HepG2 (cell line): ENCODE measurements around the gene IGIP. TPM values are rescaled to one million over a fixed set of nuclear protein-coding genes. Genes with fewer than 3 reads are reported as not detected.

Source experiments
- ARNTL ChIP-seq: sonication (generic); formaldehyde crosslinking; IDR thresholded peaks from 2 replicates; pipeline ENCODE4 v1.4.0; 2020; ENCODE audit warnings: mild to moderate bottlenecking, missing genetic modification reagents
- ATF4 ChIP-seq, 2 experiments: fragments of 450-650 bp in 1 of 2; sonication (generic) in 1 of 2; formaldehyde crosslinking; IDR thresholded peaks; 2 replicates each; pipeline versions ENCODE4 v1.5.0 to v1.8.0; 2020 to 2022; ENCODE audit warnings: mild to moderate bottlenecking in 1 of 2, missing genetic modification reagents in 1 of 2
- ESRRA ChIP-seq: sonication (generic); formaldehyde crosslinking; IDR thresholded peaks from 2 replicates; pipeline ENCODE4 v1.5.1; 2020; ENCODE audit warnings: mild to moderate bottlenecking, low read depth, missing genetic modification reagents
- HDAC6 ChIP-seq: fragments of 200-600 bp; sonication (generic); IDR thresholded peaks from 2 replicates; pipeline ENCODE4 v1.7.0; 2017; ENCODE audit warnings: mild to moderate bottlenecking, antibody characterized with exemption, low read length, low read depth
- HHEX ChIP-seq: IDR thresholded peaks from 2 replicates; pipeline ENCODE4 v1.6.1; 2016; ENCODE audit warnings: control low read depth
- HINFP ChIP-seq: sonication (generic); formaldehyde crosslinking; IDR thresholded peaks from 2 replicates; pipeline ENCODE4 v1.4.0; 2020; ENCODE audit warnings: low read depth, mild to moderate bottlenecking, missing genetic modification reagents
- HNRNPH1 ChIP-seq: fragments of 200-400 bp; formaldehyde crosslinking; optimal IDR thresholded peaks from 2 replicates; pipeline ENCODE3; 2017; ENCODE audit warnings: mild to moderate bottlenecking, low read depth, low read length
- KDM2A ChIP-seq: sonication (generic); formaldehyde crosslinking; IDR thresholded peaks from 2 replicates; pipeline ENCODE4 v1.4.0; 2020; ENCODE audit warnings: low read depth, missing genetic modification reagents, borderline replicate concordance
- KDM3A ChIP-seq: IDR thresholded peaks from 2 replicates; pipeline ENCODE4 v1.6.1; 2018; ENCODE audit warnings: low read depth, missing compliant biosample characterization
- KDM5B ChIP-seq: sonication (generic); formaldehyde crosslinking; IDR thresholded peaks from 2 replicates; pipeline ENCODE4 v1.4.0; 2020; ENCODE audit warnings: missing genetic modification reagents, mild to moderate bottlenecking, borderline replicate concordance
- NR1H2 ChIP-seq: sonication (generic); formaldehyde crosslinking; IDR thresholded peaks from 2 replicates; pipeline ENCODE4 v1.8.1; 2022; ENCODE audit warnings: low read depth, missing genetic modification reagents, borderline replicate concordance
- POLR2AphosphoS5 ChIP-seq: IDR thresholded peaks from 2 replicates; pipeline ENCODE4 v1.6.1; 2012; ENCODE audit warnings: low read depth, low read length
- PPARG ChIP-seq: conservative IDR thresholded peaks from 2 replicates; pipeline ENCODE4 v1.6.1; 2016; ENCODE audit warnings: missing biosample characterization, missing genetic modification reagents
- RBAK ChIP-seq: sonication (generic); formaldehyde crosslinking; IDR thresholded peaks from 2 replicates; pipeline ENCODE4 v1.5.1; 2020; ENCODE audit warnings: mild to moderate bottlenecking, missing genetic modification reagents
- SMC3 ChIP-seq: IDR thresholded peaks from 2 replicates; pipeline ENCODE4 v1.6.1; 2011; ENCODE audit warnings: low read length, improper control_type of control experiment
- SRSF4 ChIP-seq: fragments of 200-400 bp; formaldehyde crosslinking; IDR thresholded peaks from one replicate; pipeline ENCODE4 v1.6.1; 2018; ENCODE audit warnings: mild to moderate bottlenecking, low read depth, low read length, moderate library complexity; ENCODE audit not compliant: poor library complexity, severe bottlenecking
- TCF12 ChIP-seq, 2 experiments: fragments of 450-650 bp in 1 of 2; sonication (generic) in 1 of 2; formaldehyde crosslinking in 1 of 2; IDR thresholded peaks; 2 replicates each; pipeline versions ENCODE4 v1.6.1 to v1.8.0; 2017 to 2022; ENCODE audit warnings: antibody characterized with exemption in 1 of 2, mild to moderate bottlenecking in 1 of 2, missing genetic modification reagents in 1 of 2, moderate library complexity in 1 of 2
- TMF1 ChIP-seq: sonication (generic); formaldehyde crosslinking; IDR thresholded peaks from 2 replicates; pipeline ENCODE4 v1.8.1; 2022; ENCODE audit warnings: low read depth, missing genetic modification reagents
- TOE1 ChIP-seq: sonication (generic); formaldehyde crosslinking; IDR thresholded peaks from 2 replicates; pipeline ENCODE4 v1.4.0; 2020; ENCODE audit warnings: mild to moderate bottlenecking, missing genetic modification reagents
- ZNF180 ChIP-seq: sonication (generic); formaldehyde crosslinking; IDR thresholded peaks from 2 replicates; pipeline ENCODE4 v1.4.0; 2020; ENCODE audit warnings: low read depth, missing genetic modification reagents, borderline replicate concordance
- ZNF20 ChIP-seq: sonication (generic); formaldehyde crosslinking; IDR thresholded peaks from 2 replicates; pipeline ENCODE4 v1.4.0; 2020; ENCODE audit warnings: mild to moderate bottlenecking, moderate library complexity, missing genetic modification reagents
- ZNF329 ChIP-seq: sonication (generic); formaldehyde crosslinking; IDR thresholded peaks from 2 replicates; pipeline ENCODE4 v1.9.0; 2021; ENCODE audit warnings: low read depth, mild to moderate bottlenecking, missing genetic modification reagents
- ZNF367 ChIP-seq: sonication (generic); formaldehyde crosslinking; IDR thresholded peaks from 2 replicates; pipeline ENCODE4 v1.4.0; 2020; ENCODE audit warnings: missing genetic modification reagents, borderline replicate concordance
- ZNF543 ChIP-seq: sonication (generic); formaldehyde crosslinking; IDR thresholded peaks from 2 replicates; pipeline ENCODE4 v1.4.0; 2020; ENCODE audit warnings: mild to moderate bottlenecking, missing genetic modification reagents
- ZNF567 ChIP-seq: sonication (generic); formaldehyde crosslinking; IDR thresholded peaks from 2 replicates; pipeline ENCODE4 v1.8.1; 2023; ENCODE audit warnings: mild to moderate bottlenecking, missing genetic modification reagents, borderline replicate concordance
- ZNF652 ChIP-seq: IDR thresholded peaks from 2 replicates; pipeline ENCODE4 v1.6.1; 2016; ENCODE audit warnings: low read depth, borderline replicate concordance
- polyA plus RNA-seq, 8 experiments: library from polyadenylated mRNA; depleted of rRNA in 3 of 8; stranded (reverse) in 7 of 8; unstranded in 1 of 8; fragments of >200 nt; fragmentation: Illumina TruSeq in 4 of 8; extraction: Trizol in 4 of 8; gene quantifications; 2 replicates each; pipeline versions ENCODE4 v1.2.1 to v1.2.3, GENCODE V29; 2011 to 2016; ENCODE audit warnings: low read depth in 4 of 8, missing spikeins in 1 of 8, mixed read lengths in 1 of 8; ENCODE audit not compliant: insufficient read depth in 1 of 8
- total RNA-seq, 5 experiments: library from RNA; depleted of rRNA; stranded (reverse); fragments of >200 nt; fragmentation: Illumina TruSeq; extraction: Trizol; gene quantifications; 2 replicates each; pipeline ENCODE4 v1.2.3, GENCODE V29; 2016; ENCODE audit warnings: low read depth in 1 of 5
- TF ChIP-seq, protein P1 (sequence below): sonication (generic); formaldehyde crosslinking; IDR thresholded peaks from 2 replicates; pipeline ENCODE4 v1.9.0; 2021; ENCODE audit warnings: missing genetic modification reagents, borderline replicate concordance

The IGIP gene
- total and polyA plus RNA-seq, 2 of the 13 experiments (the other 11 are each of a cell fraction or from before 2014, with no cell fraction given) = 1.7 to 2.1 TPM

- TF ChIP-seq ATF4 (CRISPR knock-in tag; IDR thresholded peaks at IDR 0.05) (0 out of 4 replicates have a peak, but pooled peaks of 1 of the 2 experiments have one; percentile 18), ZNF329 (CRISPR knock-in tag) (peak; percentile 89), HNRNPH1 (no peak), ARNTL (CRISPR knock-in tag) (peak; percentile 66), KDM2A (CRISPR knock-in tag) (peak; percentile 88; the same call in 1 of the 2 replicates), ZNF367 (CRISPR knock-in tag) (no peak), ZNF20 (CRISPR knock-in tag) (no peak), ZNF543 (peak; percentile 72; the same call in 1 of the 2 replicates), ZNF567 (CRISPR knock-in tag) (0 out of 2 replicates have a peak, but pooled peaks have one; percentile 25), HINFP (CRISPR knock-in tag) (no peak), SMC3 (no peak), HDAC6 (no peak), ZNF180 (CRISPR knock-in tag) (no peak), TMF1 (CRISPR knock-in tag) (peak; percentile 72; the same call in 1 of the 2 replicates), ESRRA (0 out of 2 replicates have a peak, but pooled peaks have one; percentile 42), NR1H2 (CRISPR knock-in tag) (no peak), KDM5B (CRISPR knock-in tag) (peak; percentile 79; the same call in 1 of the 2 replicates), RBAK (CRISPR knock-in tag) (no peak), HHEX (CRISPR knock-in tag) (no peak), SRSF4 (no peak), PPARG (no peak; the same call in 1 of the 2 replicates), POLR2AphosphoS5 (peak; percentile 77), KDM3A (CRISPR knock-in tag) (no peak), ZNF652 (peak; percentile 23; the same call in 1 of the 2 replicates), TOE1 (CRISPR knock-in tag) (no peak), TCF12 (IDR thresholded peaks at IDR 0.05) (no peak), TCF12 (CRISPR knock-in tag; IDR thresholded peaks at IDR 0.05) (0 out of 2 replicates have a peak, but pooled peaks have one; percentile 15)
- TF ChIP-seq, protein P1, sequence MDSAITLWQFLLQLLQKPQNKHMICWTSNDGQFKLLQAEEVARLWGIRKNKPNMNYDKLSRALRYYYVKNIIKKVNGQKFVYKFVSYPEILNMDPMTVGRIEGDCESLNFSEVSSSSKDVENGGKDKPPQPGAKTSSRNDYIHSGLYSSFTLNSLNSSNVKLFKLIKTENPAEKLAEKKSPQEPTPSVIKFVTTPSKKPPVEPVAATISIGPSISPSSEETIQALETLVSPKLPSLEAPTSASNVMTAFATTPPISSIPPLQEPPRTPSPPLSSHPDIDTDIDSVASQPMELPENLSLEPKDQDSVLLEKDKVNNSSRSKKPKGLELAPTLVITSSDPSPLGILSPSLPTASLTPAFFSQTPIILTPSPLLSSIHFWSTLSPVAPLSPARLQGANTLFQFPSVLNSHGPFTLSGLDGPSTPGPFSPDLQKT (CRISPR knock-in tag) = no peak
Measured at GRCh38 chr5:140107312-140108092, 18.2 kb upstream of the IGIP start (continued).
